Stimulated activated CD4-positive, alpha-beta T cell treated with anti-CD3 and anti-CD28 coated beads, Interleukin-1b, Interleukin-23, amount 100 ng/mL, for 4 hours (primary cell): Measurements from ENCODE around the gene DLGAP1.

ENCODE experiments used
- DNase-seq, 2 donors: peaks; one replicate each; pipeline ENCODE4 v3.0.0-alpha.2; 2020; ENCODE audit warnings: low read depth in 2 of 2

The DLGAP1 gene

GRCh38 chr18:3869848-3870247 is 585.3 kb downstream of the DLGAP1 start:
- DNase-seq, result no peak

DNA sequence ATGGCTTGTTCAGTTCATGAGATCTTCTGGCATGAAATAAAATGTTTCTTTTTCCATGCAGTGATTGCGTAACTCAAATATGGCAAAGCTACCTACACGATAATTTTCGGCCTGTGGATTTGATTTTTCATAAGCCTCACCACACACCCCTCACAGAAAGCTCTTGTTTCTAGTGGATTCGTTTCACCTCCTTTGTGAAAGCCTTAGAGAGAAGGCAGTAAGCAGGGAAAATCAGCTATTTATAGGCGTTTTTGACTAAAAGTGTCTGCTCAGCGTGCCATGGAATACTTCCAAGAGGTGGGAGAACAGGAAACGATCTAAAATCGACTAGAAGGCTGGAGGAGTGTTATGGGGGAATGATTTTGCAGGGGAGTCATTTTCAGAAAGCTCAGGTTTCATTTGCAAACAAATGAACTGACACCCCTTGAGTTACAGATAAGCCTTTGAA is 587.2 kb downstream of the DLGAP1 start:
- DNase-seq, result no peak

DNA sequence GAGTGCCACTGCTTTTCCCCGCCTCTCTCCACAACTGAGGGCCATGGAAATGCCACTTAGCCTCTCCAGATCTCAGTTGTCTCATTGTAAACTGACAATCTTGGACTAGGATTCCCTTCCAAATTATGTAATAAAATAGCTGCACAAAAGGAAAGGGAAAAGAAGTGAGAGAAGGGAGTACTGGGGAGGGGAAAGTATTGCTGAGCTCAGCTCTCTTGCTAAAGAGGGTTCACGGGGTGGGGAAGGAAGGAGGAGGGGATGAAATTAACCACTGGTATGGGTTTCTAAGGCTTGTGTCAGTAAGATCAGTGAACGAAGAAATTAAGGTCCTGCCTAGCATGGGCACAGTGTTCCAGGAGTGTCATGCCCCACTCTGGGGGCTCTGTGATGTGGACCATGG is 587.9 kb downstream of the DLGAP1 start:
- DNase-seq, result no peak

- DNase-seq, result no peak
These were observed 590.3 kb downstream of the DLGAP1 start for GRCh38 chr18:3864669-3865298.

GRCh38 chr18:3863593-3863992 is 591.5 kb downstream of the DLGAP1 start:
- no peak for DNase-seq

- no peak for DNase-seq
These were observed 592.1 kb downstream of the DLGAP1 start for GRCh38 chr18:3863006-3863405.

DNA sequence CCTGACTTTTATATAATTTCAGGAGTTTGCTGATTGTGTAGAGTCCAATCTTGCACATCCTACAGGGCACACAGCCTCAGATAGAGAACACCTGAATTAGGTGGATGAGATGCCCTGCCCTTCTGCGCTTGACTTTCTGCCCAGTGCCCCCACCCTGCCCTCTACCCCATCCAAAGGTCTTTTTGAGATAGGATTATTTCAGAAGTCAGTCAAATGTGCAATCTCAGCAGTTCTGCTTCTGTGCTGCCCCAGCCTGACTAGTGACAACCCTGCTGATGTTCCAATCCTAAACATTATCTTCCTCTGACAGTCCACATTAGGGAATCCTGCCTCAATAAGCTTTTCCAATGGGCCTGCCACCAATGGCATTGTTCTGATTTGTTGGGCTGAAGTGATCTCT is 593.6 kb downstream of the DLGAP1 start:
- DNase-seq, result no peak

DNA sequence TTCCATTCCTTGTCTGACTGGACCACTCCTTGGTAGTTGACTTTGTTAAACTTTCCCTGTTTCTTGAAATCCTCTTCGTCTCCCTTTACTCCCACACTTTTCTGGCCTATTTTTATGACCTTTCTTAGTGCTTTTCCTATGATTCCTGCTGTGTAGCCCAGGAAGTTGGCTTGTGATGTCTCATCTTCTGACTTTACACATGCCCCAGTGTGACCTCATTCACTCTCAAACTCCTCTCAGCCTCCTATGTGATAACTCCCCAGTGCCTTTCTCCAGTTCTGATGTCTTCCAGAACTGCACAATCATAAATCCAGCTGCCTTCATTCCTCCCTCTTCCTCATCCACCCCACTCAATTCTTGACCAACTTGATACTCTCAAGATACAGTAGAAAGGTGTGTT is 597.6 kb downstream of the DLGAP1 start:
- no peak for DNase-seq

GRCh38 chr18:3855966-3856365 is 599.1 kb downstream of the DLGAP1 start:
- no peak for DNase-seq

DNA sequence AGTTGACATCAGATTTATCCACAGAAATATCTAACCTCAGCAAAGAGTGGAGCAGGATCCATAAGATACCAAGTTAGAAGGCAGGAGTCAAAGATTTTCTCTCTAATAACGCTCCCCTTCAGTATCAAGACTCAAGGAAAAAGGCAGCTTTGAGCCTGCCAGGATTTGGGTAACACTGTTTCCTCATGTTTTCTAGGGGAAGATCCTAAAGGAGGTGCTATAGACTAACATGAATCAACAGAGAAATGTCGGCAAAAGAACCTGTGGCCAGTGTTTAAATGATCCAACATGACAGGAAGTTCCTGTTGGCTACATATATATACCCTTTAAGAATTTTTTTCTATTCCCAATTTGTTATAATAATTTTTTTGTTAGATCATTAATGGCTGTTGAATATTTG is 602.8 kb downstream of the DLGAP1 start:
- no peak for DNase-seq

DNA sequence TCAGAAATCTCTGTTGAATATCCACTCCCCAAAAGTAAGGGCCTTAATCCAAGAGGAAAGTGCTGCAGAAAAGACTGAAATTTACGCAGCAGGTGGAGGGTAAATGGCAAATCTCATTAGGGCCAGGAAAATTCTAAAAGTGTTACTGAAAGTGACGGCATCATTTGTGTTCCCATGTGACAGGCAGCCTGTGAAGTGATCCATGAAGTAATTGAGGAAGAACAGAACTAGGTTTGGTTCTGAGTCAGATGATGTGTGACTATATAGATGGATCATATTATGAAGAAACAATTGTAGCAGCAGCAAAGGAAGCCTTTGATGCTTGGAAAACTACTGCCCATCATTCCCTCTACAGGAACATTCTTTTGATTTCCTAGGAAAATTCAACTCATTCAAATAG is 603.9 kb downstream of the DLGAP1 start:
- no peak for DNase-seq

- no peak for DNase-seq
These were observed 606.8 kb downstream of the DLGAP1 start for GRCh38 chr18:3848316-3848715.

GRCh38 chr18:3845161-3845560 is 609.9 kb downstream of the DLGAP1 start:
- DNase-seq, result no peak

GRCh38 chr18:3842844-3843243 is 612.3 kb downstream of the DLGAP1 start:
- DNase-seq, result no peak

DNA sequence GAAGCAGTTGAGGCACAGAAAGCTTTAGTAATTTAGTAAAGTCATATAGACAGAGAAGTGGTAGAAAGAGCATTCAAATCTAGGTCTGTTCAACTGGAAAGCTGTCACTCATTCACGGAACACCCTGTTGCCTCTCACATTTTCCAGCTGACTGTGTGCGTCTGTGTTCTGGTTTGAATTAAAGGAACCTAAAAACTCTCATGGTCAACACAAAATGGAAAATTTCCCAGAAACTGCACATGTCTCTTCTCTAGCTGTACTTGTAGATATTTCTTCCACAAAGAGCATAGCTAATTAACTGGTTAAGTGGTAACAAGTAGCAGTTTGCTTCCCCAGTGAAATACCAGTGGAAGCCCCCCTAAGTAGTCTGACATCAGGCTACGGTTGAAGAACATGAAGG is 614.3 kb downstream of the DLGAP1 start:
- no peak for DNase-seq

DNA sequence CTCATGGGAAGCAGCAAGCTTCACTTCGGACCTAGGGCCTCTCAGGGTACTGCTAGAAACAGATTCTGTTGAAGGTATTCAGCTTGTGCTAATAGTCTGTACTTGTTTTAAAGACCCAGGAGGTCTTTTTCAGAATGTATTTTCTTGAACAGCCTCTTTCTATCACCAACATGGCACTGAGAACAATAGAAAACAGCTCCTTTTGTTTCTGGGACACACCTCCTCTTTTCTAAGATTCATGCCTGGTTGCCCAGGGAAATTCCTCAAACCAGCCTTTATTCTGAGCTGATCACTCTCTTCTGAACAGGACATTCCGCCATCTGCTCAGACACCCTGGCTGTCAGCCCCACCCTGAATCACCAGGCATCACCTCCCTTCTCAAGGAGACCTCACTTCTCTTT is 615.5 kb downstream of the DLGAP1 start:
- DNase-seq, result no peak

DNA sequence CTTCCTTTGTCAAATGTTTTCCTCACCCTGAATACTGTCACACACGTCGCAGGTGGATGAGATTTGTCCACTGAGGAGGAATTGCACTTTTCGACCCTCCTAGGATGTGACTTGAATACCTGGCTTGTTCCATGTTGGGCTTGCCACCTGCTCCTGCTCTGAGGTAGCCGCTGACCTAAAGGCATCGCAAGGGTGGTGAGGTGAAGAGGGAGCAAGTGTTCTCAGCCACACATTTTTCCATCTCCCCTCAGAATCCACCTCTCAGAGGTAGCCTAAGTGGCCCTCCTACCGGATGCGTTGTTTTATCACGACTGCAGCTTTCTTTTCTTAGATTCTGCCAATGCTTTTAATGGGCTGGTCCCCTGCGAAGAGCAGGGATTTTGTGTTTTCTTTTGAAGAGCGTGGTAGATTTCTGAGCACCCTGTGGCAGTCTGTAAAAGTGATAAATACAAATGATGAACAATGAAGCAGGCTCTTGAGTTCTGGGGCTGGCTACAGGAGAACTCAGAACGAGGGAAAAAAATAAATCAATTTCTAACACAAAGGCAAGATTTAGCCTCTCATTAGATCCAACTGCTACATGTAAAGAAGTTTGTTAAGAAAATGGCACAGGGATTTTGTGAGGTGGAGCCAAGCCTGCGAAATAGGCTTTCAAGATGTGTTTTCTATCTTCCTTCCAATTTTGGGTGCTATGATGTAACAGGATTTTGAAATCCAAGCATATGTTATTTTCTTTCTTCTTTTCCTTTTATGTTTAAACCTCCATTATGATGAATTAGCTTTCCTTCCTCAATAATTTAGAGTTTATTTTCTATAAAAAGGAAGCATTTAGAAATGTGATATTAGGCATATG is 618.4 kb downstream of the DLGAP1 start:
- DNase-seq, result no peak

DNA sequence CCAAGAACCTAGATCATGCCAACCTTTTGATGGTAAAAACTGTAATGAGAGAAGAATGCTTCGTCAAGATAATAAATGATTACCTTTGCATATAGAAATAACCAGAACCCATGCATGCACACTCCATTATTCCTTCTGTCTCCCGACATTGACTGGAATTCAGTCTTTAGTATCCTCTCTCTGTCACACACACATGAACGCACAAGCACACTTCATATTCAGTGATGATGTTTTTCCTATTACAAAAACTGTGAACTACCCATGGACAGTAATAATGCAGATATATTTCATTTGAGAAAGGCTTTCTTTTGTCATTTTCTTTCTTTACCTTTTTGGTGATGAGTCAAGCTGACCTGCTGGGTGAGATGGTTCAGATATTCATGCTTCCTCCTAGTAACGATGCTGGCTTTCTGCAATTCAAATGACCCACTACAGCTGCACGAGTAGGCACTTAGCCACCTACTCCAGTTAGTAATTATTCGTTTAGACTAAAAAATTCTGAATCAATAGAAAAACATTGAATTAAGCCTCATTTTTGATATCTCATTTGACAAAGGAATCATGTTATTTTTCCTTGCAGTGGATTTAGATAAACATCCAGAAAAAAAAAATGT is 623.0 kb downstream of the DLGAP1 start:
- DNase-seq, result no peak

DNA sequence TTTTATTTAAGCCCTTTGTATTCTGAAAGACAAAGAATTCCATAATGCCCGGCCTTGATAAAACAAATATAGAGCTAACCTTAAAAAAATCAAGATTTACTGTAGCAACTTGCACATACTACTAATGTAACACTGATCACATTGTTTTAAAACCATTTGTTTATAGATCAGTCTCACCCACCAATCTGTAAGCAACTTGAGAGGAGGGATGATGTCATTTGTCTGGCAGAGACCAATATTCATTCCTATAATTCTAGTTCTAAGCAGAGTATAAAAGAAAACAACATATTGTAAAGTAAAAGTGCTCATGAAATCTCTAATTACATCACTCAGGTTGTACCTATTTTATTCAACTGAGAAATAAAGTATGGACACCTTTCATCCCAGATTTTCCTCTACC is 624.5 kb downstream of the DLGAP1 start:
- no peak for DNase-seq

- no peak for DNase-seq
These were observed 627.8 kb downstream of the DLGAP1 start for GRCh38 chr18:3827236-3827845.

DNA sequence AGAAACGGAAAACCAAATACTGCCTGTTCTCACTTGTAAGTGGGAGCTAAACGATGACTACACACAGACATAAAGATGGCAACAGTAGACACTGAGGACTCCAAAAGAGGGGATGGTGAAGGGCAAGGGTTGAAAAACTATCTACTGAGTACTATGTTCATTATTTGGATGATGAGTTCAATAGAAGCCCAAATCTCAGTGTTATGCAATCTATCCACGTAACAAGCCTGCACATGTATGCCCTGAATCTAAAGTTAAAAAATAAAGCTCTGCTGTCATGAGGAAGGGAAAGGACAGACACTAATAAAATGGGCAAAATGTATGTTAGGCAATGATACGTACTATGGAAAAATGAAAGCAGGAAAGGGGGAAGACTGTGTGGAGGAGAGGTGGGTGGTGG is 629.1 kb downstream of the DLGAP1 start:
- no peak for DNase-seq

DNA sequence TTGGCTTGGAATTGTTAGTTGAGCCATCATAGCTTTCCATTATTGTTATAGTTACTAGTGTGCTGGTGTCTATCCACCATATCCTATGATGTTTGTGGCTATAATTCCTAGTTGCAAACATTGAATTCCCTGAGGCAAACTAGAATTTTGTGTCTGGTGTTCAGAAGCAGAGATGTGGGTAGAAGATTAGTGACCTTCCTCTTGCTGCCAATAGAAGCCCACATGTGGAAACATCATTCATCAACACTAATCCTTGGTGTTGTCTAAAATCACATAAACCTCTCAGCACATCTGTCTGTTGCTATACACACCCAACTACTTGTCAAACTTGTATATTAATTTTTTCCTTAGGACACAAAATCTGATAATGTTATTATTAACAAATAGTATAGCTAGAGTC is 631.0 kb downstream of the DLGAP1 start:
- no peak for DNase-seq

GRCh38 chr18:3823073-3823472 is 632.0 kb downstream of the DLGAP1 start:
- no peak for DNase-seq
